Ectodermal cell (in vitro differentiated cells): ENCODE data around the gene BAZ2B.
A peak's percentile ranks its signal among the peaks of the same experiment; 100 is the strongest.

Experiments
- H3K27ac ChIP-seq: 2 replicates; pipeline ENCODE4 v1.7.0; 2013; ENCODE audit warnings: mild to moderate bottlenecking, low read depth, low read length; ENCODE audit not compliant: insufficient read depth, poor library complexity, severe bottlenecking
- H3K27me3 ChIP-seq: 2 replicates; pipeline ENCODE4 v1.7.0; 2013; ENCODE audit warnings: mild to moderate bottlenecking, low read length; ENCODE audit not compliant: insufficient read depth, control insufficient read depth, poor library complexity, severe bottlenecking
- H3K36me3 ChIP-seq: one replicate; pipeline ENCODE4 v1.7.0; 2013; ENCODE audit warnings: low read length; ENCODE audit not compliant: control insufficient read depth, insufficient read depth
- H3K4me1 ChIP-seq: one replicate; pipeline ENCODE4 v1.7.0; 2013; ENCODE audit warnings: low read length; ENCODE audit not compliant: control insufficient read depth, insufficient read depth
- H3K4me3 ChIP-seq: 2 replicates; pipeline ENCODE4 v1.7.0; 2013; ENCODE audit warnings: low read depth, low read length, control low read depth; ENCODE audit not compliant: insufficient read depth
- H3K9me3 ChIP-seq: 2 replicates; pipeline ENCODE4 v1.7.0; 2013; ENCODE audit warnings: mild to moderate bottlenecking, low read length, moderate library complexity; ENCODE audit not compliant: control insufficient read depth
- WGBS, 2 experiments: methylation state at CpG; one replicate each; pipeline ENCODE4 v1.1.7; 2013; ENCODE audit warnings: missing lambda C conversion rate in 2 of 2; 5-methylcytosine and 5-hydroxymethylcytosine counted together

BAZ2B gene

GRCh38 chr2:159617646-159618045 lies 1.3 kb upstream of the BAZ2B start:
- 0 to 1% methylated on average over 2 of the region's 2 CpGs for WGBS, 2 experiments
- Histone ChIP-seq H3K27ac (no peak overlapping the region), H3K4me3 (peak overlapping the region; percentile 90), H3K27me3 (no peaks in the 10 kb centered on the region), H3K9me3 (no peaks in the 10 kb centered on the region), H3K36me3 (no peaks in the 10 kb centered on the region), H3K4me1 (no peaks in the 10 kb centered on the region)

GRCh38 chr2:159617100-159617499 lies 752 bp upstream of the BAZ2B start:
- Histone ChIP-seq H3K4me1 (peaks cover 3% of the 10 kb centered on the region), H3K9me3 (no peaks in the 10 kb centered on the region), H3K4me3 (peak overlapping the region; percentile 90), H3K27me3 (no peaks in the 10 kb centered on the region), H3K36me3 (no peaks in the 10 kb centered on the region), H3K27ac (peak overlapping the region; percentile 100)
- WGBS, 2 experiments = 0% methylated on average over 3 to 4 of the region's 4 CpGs

GRCh38 chr2:159615367-159616285 lies 722 bp downstream of the BAZ2B start:
- peak overlapping the region; percentile 100 for H3K27ac ChIP-seq
- H3K9me3 ChIP-seq = no peaks in the 10 kb centered on the region
- H3K36me3 ChIP-seq = no peaks in the 10 kb centered on the region
- 0 to 1% methylated on average over 59 to 65 of the region's 66 CpGs for WGBS, 2 experiments
- peak overlapping the region; percentile 90 for H3K4me3 ChIP-seq
- H3K27me3 ChIP-seq = no peaks in the 10 kb centered on the region
- H3K4me1 ChIP-seq = peaks cover 3% of the 10 kb centered on the region

DNA sequence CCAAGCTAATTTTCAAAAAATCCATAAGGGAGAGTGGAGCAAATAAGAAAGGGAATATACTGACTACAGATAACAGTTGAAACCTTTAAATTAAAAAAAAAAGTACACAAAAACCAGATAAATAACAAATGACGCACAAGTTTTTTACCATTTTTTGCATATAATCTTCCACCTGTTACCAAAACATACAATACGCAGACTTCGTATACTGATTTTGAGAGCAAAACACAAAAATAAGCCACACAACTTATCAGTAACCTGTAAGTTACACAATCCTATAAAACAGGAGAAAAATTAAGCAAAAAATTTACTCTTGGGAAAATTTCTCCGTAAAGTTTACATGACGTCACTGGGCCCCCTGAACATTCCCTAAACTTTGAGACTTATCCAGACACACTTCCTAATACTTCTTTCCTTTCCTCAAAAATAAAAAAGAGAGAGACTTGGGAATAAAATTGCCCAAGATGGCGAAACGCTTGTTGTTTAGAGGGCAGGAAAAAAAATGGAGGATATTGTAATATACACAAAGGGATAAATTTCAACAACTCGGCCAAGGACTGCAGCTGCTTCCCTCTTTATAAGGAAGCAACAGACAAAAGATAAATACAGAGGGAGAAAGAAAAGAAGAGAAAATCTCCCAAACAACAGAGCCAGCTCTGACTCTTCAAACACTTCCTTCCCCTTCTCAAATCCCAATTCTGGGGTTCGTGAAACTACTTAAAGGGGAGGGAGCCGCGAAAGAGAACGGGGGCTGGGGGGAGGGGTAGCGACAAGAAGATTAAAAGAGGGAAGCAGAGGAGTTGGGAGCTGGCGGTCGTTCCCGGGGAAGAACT lies 1.6 kb downstream of the BAZ2B start:
- Histone ChIP-seq H3K4me3 (peak overlapping the region; percentile 90), H3K9me3 (no peaks in the 10 kb centered on the region), H3K4me1 (peaks cover 10% of the 10 kb centered on the region), H3K27ac (peak overlapping the region; percentile 100), H3K36me3 (no peaks in the 10 kb centered on the region), H3K27me3 (no peaks in the 10 kb centered on the region)
- WGBS, 2 experiments = 0 to 2% methylated on average over 14 to 16 of the region's 16 CpGs

DNA sequence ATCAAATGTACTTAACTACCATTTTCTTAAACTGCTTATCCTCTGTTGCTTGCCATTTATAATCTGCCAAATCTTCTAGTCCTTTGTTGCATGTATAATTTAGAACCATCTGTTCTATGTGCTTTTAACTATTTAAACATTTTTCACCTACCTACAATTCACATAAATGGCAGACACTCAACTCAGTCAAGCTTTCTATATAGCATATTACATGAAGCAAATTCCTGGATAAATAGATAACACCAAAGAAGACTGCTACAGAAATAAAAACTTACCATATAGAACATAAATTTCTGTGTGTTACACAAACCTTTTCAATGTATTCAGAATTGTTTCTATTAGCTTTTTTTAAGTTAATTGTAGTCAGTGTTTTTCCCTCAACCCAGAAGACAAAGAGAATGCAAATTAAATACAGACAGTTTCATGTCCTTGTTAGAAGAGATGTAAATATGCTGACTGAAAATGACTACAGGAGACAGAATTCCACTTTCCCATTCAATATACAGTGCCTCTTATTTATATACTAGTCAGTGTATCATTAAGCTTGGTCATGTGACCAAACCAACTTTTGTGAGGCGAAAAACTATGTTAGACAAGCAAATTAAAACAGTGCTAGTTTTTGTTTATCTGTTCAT lies 2.6 kb downstream of the BAZ2B start:
- Histone ChIP-seq H3K4me3 (peak overlapping the region; percentile 90), H3K27me3 (no peaks in the 10 kb centered on the region), H3K27ac (no peak overlapping the region), H3K4me1 (peaks cover 12% of the 10 kb centered on the region), H3K36me3 (no peaks in the 10 kb centered on the region), H3K9me3 (no peaks in the 10 kb centered on the region)
- WGBS, 2 experiments = 0% methylated on average over 1 of the region's 1 CpG; no CpG with 5 or more reads in 1 of the 2 experiments

DNA sequence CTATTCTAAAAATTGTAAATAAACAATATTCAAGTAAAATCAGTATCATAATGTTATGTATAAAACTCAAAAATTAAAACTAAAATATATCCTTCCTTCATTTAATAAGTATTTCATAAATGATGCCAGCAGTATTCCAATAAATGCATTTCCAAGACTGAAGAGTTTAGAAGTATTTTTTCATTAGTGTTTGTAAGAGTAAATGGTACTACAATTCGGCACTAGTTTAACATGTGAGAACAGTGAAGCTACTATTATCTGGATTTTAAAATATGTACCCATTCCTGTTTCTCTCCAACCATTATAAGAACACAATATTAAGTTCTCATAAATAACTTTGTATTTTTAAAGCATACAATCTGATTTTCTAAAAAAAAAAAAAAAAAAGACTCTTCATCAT lies 3.3 kb downstream of the BAZ2B start:
- WGBS, 2 experiments = no CpG with 5 or more reads among the region's 1 CpG
- H3K27ac ChIP-seq = no peak overlapping the region
- H3K9me3 ChIP-seq = no peaks in the 10 kb centered on the region
- H3K36me3 ChIP-seq = no peaks in the 10 kb centered on the region
- peaks cover 12% of the 10 kb centered on the region for H3K4me1 ChIP-seq
- peak overlapping the region; percentile 90 for H3K4me3 ChIP-seq
- H3K27me3 ChIP-seq = no peaks in the 10 kb centered on the region

DNA sequence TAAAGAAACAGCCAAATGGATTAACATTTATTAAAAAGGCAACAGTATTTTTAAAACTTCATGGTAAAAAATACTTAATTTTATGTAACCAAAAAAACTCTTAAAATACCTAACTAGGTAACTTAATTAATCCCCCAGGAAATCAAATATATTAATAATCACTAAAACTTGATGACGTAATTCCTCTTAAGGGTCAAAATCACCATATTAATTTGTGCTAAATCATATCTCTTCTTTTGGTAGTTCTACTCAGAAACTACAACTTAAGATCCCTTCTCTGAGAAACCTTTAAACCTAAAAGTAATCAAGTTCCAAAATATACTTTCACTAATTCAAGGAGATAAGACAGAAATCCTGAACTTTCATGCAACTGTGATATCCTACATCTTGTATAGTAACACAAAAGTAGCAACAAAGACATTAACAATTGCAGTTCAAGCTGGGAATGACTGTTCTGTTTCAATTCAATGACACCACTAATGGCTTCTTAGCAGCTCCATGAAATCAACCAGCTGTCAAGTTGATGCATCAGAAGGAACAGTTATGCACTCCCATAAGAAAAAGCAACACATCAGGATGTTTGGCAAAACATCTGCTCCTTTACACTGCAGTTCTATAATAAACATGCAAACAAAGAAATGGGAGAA lies 4.0 kb downstream of the BAZ2B start:
- Histone ChIP-seq H3K27me3 (no peaks in the 10 kb centered on the region), H3K9me3 (no peaks in the 10 kb centered on the region), H3K4me1 (peaks cover 12% of the 10 kb centered on the region), H3K27ac (peak overlapping the region; percentile 76), H3K4me3 (peak overlapping the region; percentile 10), H3K36me3 (no peaks in the 10 kb centered on the region)
- 79% methylated on average over 1 of the region's 1 CpG for WGBS, 2 experiments

DNA sequence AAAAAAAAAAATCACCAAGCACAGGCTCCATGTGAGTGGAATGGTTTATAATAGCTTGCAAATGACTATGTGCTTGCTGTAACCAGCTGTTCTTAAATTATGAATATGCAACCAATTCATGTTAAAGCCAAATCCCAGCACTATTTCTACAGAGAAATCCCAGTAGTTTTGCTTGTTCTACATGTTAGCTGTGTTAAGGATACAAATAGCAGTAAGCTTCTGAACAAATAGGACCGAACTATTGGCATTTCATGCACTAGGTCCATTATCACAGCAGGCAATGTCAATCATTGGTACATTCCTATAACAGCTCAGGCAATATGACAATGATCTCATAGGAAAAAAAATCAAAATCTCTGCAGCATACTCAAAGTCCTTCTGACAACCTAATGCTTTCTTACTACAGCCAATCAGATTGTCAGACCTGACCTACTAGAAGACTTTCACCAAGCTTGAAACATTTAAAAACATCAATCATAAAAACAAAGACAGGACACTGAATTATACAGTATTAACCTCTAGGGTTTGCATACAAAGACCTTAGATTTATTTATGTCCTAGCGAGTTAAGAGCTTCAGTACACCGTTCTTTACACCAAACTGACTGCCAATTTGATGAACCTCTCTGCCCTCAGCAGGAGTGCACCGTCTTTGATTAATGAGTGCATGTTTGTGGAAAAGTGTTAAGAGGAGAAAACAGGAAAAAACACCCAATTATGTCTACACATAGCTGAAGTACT lies 6.4 kb downstream of the BAZ2B start:
- 66% methylated on average over 3 of the region's 4 CpGs for WGBS, 2 experiments
- Histone ChIP-seq H3K27ac (no peak overlapping the region), H3K4me3 (no peak overlapping the region), H3K4me1 (peaks cover 15% of the 10 kb centered on the region), H3K36me3 (no peaks in the 10 kb centered on the region), H3K27me3 (no peaks in the 10 kb centered on the region), H3K9me3 (no peaks in the 10 kb centered on the region)

GRCh38 chr2:159608723-159609308 lies 7.5 kb downstream of the BAZ2B start:
- H3K36me3 ChIP-seq = no peaks in the 10 kb centered on the region
- H3K27ac ChIP-seq = no peak overlapping the region
- 90 to 93% methylated on average over 1 of the region's 1 CpG for WGBS, 2 experiments
- H3K9me3 ChIP-seq = no peaks in the 10 kb centered on the region
- H3K27me3 ChIP-seq = no peaks in the 10 kb centered on the region
- H3K4me1 ChIP-seq = peaks cover 15% of the 10 kb centered on the region
- no peak overlapping the region for H3K4me3 ChIP-seq
